CD4-positive, CD25-positive, alpha-beta regulatory T cell (primary cell): ENCODE data around the gene KIF13A. TPM values are rescaled to one million over a fixed set of nuclear protein-coding genes. Genes with fewer than 3 reads are reported as not detected.
A peak's percentile ranks its signal among the peaks of the same experiment; 100 is the strongest.

Experiments used
- ATAC-seq, 2 donors: fragments of 150-1000 bp; cut with Tn5 transposase; one replicate each; pipeline ENCODE4 v1.10.0; 2021; ENCODE audit warnings: low read depth in 2 of 2, moderate number of reproducible peaks in 2 of 2, moderate library complexity in 1 of 2
- DNase-seq, 3 donors: peaks; one replicate each; pipeline versions ENCODE4 v3.0.0 to v3.0.0-alpha.2; 2012 to 2022; ENCODE audit warnings: mixed read lengths in 1 of 3
- H3K27ac ChIP-seq: one replicate; pipeline ENCODE4 v1.7.0; 2013; ENCODE audit warnings: mild to moderate bottlenecking, low read length; ENCODE audit not compliant: insufficient read depth, poor library complexity, severe bottlenecking
- H3K27me3 ChIP-seq: one replicate; pipeline ENCODE4 v1.7.0; 2013; ENCODE audit warnings: low read length; ENCODE audit not compliant: control insufficient read depth, insufficient read depth
- H3K36me3 ChIP-seq: one replicate; pipeline ENCODE4 v1.7.0; 2013; ENCODE audit warnings: mild to moderate bottlenecking, low read length, moderate library complexity; ENCODE audit not compliant: control insufficient read depth, insufficient read depth
- H3K4me1 ChIP-seq: 2 replicates; pipeline ENCODE4 v1.7.0; 2013; ENCODE audit warnings: mild to moderate bottlenecking, low read length; ENCODE audit not compliant: insufficient read depth, control insufficient read depth, poor library complexity, severe bottlenecking
- H3K4me3 ChIP-seq: one replicate; pipeline ENCODE4 v1.7.0; 2013; ENCODE audit warnings: low read depth, mild to moderate bottlenecking, low read length, moderate library complexity
- H3K9me3 ChIP-seq, 2 experiments: 1 replicate in 1 of 2; 2 replicates in 1 of 2; pipeline ENCODE4 v1.7.0; 2013; ENCODE audit warnings: low read length in 2 of 2, mild to moderate bottlenecking in 1 of 2, moderate library complexity in 1 of 2; ENCODE audit not compliant: control insufficient read depth in 2 of 2
- H3K27ac Mint-ChIP-seq, 3 donors: one replicate each; pipeline ENCODE4 v1.8.0; 2020 to 2022; ENCODE audit warnings: mild to moderate bottlenecking in 3 of 3, mixed read lengths in 3 of 3, moderate library complexity in 2 of 3
- H3K27me3 Mint-ChIP-seq: one replicate; pipeline ENCODE4 v1.8.0; 2022; ENCODE audit warnings: mild to moderate bottlenecking, mixed read lengths
- H3K36me3 Mint-ChIP-seq: one replicate; pipeline ENCODE4 v1.8.0; 2020; ENCODE audit warnings: mixed read lengths
- H3K4me1 Mint-ChIP-seq, 4 donors: one replicate each; pipeline ENCODE4 v1.8.0; 2020 to 2022; ENCODE audit warnings: mixed read lengths in 4 of 4, mild to moderate bottlenecking in 1 of 4
- H3K4me3 Mint-ChIP-seq, 4 donors: one replicate each; pipeline ENCODE4 v1.8.0; 2020 to 2022; ENCODE audit warnings: mild to moderate bottlenecking in 4 of 4, mixed read lengths in 4 of 4, moderate library complexity in 3 of 4
- H3K9me3 Mint-ChIP-seq, 7 donors: one replicate each; pipeline ENCODE4 v1.8.0; 2020 to 2022; ENCODE audit warnings: mixed read lengths in 7 of 7, mild to moderate bottlenecking in 3 of 7, moderate library complexity in 2 of 7
- polyA plus RNA-seq, 4 donors: library from polyadenylated mRNA; unstranded; fragments of 300-500 nt; fragmentation: Illumina TruSeq; gene quantifications; one replicate each; pipeline ENCODE4 v1.2.3, GENCODE V29; 2021
- total RNA-seq: library from RNA; stranded (reverse); gene quantifications from one replicate; pipeline ENCODE4 v1.2.3, GENCODE V29; 2022

The KIF13A gene
- total and polyA plus RNA-seq, 5 donors from 2014 or later, result 0.49 TPM; not detected in 4

DNA sequence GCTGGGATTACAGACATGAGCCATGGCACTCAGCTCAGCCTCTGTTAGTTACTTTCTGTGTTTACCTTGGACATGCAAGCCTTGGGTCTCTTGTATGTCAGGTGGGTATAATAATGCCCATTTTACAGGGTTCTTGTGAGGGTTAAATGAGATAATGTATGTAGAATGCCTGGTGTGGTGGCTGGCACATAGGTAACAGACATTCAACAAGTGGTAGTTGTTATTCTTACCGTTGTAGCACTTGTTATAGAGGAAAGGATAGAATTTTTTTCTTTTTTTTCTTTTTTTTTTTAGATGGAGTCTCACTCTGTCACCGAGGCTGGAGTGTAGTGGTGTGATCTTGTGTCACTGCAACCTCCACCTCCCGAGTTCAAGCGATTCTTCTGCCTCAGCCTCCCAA is 8.0 kb upstream of the KIF13A start:
- no peak overlapping the region for H3K27ac ChIP-seq
- H3K27ac Mint-ChIP-seq, result no peak overlapping the region
- no peaks in the 10 kb centered on the region for H3K36me3 ChIP-seq
- H3K9me3 Mint-ChIP-seq, result peaks cover 0 to 3% (median 0%) of the 10 kb centered on the region in 7 donors
- no peak for DNase-seq
- ATAC-seq, result no peak
- peaks cover 4% of the 10 kb centered on the region for H3K27me3 ChIP-seq
- no peaks in the 10 kb centered on the region for H3K36me3 Mint-ChIP-seq
- no peak overlapping the region for H3K4me3 ChIP-seq
- H3K4me1 Mint-ChIP-seq, result no peaks in the 10 kb centered on the region
- H3K9me3 ChIP-seq, result no peaks in the 10 kb centered on the region
- no peak overlapping the region for H3K4me3 Mint-ChIP-seq
- H3K27me3 Mint-ChIP-seq, result peaks cover 24% of the 10 kb centered on the region
- no peaks in the 10 kb centered on the region for H3K4me1 ChIP-seq

DNA sequence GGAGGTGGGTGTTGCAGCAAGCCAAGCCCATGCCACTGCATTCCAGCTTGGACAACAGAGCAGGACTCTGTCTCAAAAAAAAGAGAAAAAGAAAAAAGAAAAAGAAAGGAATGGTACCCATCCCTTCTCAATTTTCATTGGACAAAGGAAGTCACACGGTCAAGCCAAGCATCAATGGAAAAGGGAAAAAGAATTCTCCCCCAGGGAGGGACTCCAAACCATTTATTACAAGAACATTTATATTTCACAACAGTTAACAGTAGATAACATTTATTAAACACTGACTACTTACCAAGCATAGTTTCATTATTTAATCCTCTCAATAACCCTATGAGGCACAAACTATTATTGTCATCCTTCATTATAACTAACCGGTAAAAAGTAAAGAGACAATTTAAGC is 6.6 kb upstream of the KIF13A start:
- Histone ChIP-seq H3K27ac (no peak overlapping the region), H3K27me3 (peaks cover 8% of the 10 kb centered on the region), H3K9me3 (no peaks in the 10 kb centered on the region), H3K4me3 (no peak overlapping the region), H3K4me1 (no peaks in the 10 kb centered on the region), H3K36me3 (no peaks in the 10 kb centered on the region)
- ATAC-seq (no peak), DNase-seq (no peak)
- H3K9me3 Mint-ChIP-seq, result peaks cover 0 to 3% (median 0%) of the 10 kb centered on the region in 7 donors
- H3K4me1 Mint-ChIP-seq, result no peaks in the 10 kb centered on the region
- H3K27ac Mint-ChIP-seq, result no peak overlapping the region
- no peaks in the 10 kb centered on the region for H3K36me3 Mint-ChIP-seq
- peaks cover 34% of the 10 kb centered on the region for H3K27me3 Mint-ChIP-seq
- H3K4me3 Mint-ChIP-seq, result no peak overlapping the region

- Histone ChIP-seq H3K27ac (no peak overlapping the region), H3K9me3 (no peaks in the 10 kb centered on the region), H3K36me3 (no peaks in the 10 kb centered on the region), H3K27me3 (peaks cover 32% of the 10 kb centered on the region), H3K4me1 (peaks cover 7% of the 10 kb centered on the region), H3K4me3 (no peak overlapping the region)
- Mint-ChIP-seq H3K4me3 (peak overlapping the region; percentile 90 to 92 (median 91)), H3K9me3 (peaks cover 0 to 5% (median 0%) of the 10 kb centered on the region in 7 donors), H3K27ac (no peak overlapping the region), H3K27me3 (peaks cover 73% of the 10 kb centered on the region), H3K4me1 (peaks cover 5 to 16% (median 10%) of the 10 kb centered on the region in 4 donors), H3K36me3 (no peaks in the 10 kb centered on the region)
- DNase-seq (no peak), ATAC-seq (no peak)
These were observed 1.0 kb upstream of the KIF13A start for GRCh38 chr6:17988422-17988944.

DNA sequence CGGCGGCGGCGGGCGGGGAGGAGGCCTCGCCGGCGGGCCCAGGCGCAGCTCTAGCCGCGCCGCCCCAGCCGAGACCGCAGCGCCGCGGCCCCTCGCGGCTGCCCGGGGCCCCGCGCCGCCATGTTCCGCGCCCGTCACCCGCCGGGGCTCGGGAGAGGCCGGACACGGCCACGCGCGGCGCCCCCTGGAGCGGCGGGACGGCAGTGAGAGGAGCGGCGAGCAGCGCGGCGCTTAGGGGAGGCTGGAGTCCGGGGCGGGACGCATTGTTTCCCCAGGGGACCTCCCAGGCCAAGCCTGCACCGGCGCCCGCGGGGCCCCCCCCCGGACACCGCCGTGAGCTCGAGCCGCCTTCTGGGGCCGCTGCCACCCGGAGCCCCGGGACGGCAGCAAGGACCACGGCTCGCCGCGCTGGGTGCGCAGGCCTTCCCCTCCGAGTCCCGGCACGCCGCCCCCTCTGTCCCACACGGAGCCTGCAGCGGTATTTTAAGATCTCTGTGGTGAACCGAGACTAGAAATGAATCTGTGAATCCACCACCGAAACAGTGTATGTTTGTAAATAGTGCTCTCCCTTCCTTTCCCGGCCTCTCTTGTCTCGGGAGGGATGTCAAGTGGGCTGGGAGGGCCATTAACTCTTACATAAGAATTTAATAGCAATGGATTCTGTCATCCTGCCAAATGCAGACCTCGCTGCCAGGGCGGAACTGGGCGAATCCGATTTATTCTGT is 424 bp upstream of the KIF13A start:
- Histone ChIP-seq H3K36me3 (no peaks in the 10 kb centered on the region), H3K27me3 (peaks cover 32% of the 10 kb centered on the region), H3K27ac (no peak overlapping the region), H3K9me3 (no peaks in the 10 kb centered on the region), H3K4me1 (peaks cover 7% of the 10 kb centered on the region), H3K4me3 (no peak overlapping the region)
- H3K4me1 Mint-ChIP-seq, result peaks cover 5 to 16% (median 10%) of the 10 kb centered on the region in 4 donors
- H3K27ac Mint-ChIP-seq, result peak overlapping the region in 1 of 3 donors; percentile 7
- H3K36me3 Mint-ChIP-seq, result no peaks in the 10 kb centered on the region
- H3K9me3 Mint-ChIP-seq, result peaks cover 0 to 5% (median 0%) of the 10 kb centered on the region in 7 donors
- peaks cover 68% of the 10 kb centered on the region for H3K27me3 Mint-ChIP-seq
- peak; percentile 3 to 10 (median 3) for DNase-seq
- ATAC-seq, result peak; percentile 48 to 50
- H3K4me3 Mint-ChIP-seq, result peak overlapping the region; percentile 90 to 92 (median 91)

DNA sequence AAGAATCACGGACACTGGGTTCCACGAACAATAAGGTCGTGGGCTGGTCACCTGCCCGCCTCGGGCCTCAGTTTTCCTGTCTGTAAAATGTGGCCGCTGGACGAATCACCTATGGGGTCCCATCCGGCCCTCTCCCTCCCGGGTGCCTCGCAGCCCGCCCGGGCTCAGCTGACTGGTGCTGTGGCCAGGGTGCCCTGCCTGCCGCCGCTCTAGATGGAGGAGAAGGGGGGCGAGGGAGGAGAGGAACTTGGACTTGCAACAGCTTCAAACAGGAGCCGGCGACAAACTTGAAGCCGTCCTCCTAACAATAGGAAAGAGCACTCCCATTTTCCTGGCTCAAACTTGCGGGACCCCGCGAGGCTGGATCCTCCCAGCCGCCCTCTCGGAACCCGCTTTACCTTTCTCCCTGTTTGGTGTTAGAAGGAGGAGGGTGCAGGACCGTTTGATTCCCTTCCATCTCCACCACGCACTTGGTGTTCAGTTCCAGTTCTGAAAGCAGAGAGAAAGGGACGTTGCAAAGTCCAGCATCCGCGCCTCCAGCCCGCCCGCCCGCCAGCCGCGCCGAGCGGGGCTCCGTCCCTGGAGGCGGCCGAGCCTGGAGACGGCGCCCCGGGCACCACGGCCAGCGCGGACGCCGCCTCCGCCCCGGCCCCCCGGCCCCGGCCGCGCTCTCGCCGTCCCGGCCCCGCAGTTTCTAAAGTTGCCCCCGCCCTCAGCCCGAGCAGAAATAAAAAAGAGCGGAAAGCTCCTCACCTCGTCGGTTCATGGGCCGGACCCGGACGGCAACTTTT is 584 bp downstream of the KIF13A start:
- H3K27ac ChIP-seq, result no peak overlapping the region
- H3K9me3 Mint-ChIP-seq, result peaks cover 0 to 5% (median 0%) of the 10 kb centered on the region in 7 donors
- H3K9me3 ChIP-seq, result no peaks in the 10 kb centered on the region
- H3K4me1 Mint-ChIP-seq, result peaks cover 5 to 16% (median 10%) of the 10 kb centered on the region in 4 donors
- H3K27me3 Mint-ChIP-seq, result peaks cover 73% of the 10 kb centered on the region
- H3K4me3 Mint-ChIP-seq, result peak overlapping the region; percentile 58 to 76 (median 72)
- H3K36me3 Mint-ChIP-seq, result no peaks in the 10 kb centered on the region
- no peak overlapping the region for H3K4me3 ChIP-seq
- ATAC-seq (no peak), DNase-seq (peak in 1 of 3 donors; percentile 2)
- peaks cover 33% of the 10 kb centered on the region for H3K27me3 ChIP-seq
- peaks cover 7% of the 10 kb centered on the region for H3K4me1 ChIP-seq
- no peaks in the 10 kb centered on the region for H3K36me3 ChIP-seq
- no peak overlapping the region for H3K27ac Mint-ChIP-seq

- H3K4me3 Mint-ChIP-seq, result peak overlapping the region; percentile 42 to 80 (median 58)
- Histone ChIP-seq H3K36me3 (no peaks in the 10 kb centered on the region), H3K4me1 (peaks cover 7% of the 10 kb centered on the region), H3K9me3 (no peaks in the 10 kb centered on the region), H3K4me3 (no peak overlapping the region), H3K27ac (no peak overlapping the region), H3K27me3 (peaks cover 37% of the 10 kb centered on the region)
- DNase-seq, result no peak
- no peak for ATAC-seq
- peaks cover 5 to 16% (median 10%) of the 10 kb centered on the region in 4 donors for H3K4me1 Mint-ChIP-seq
- H3K36me3 Mint-ChIP-seq, result no peaks in the 10 kb centered on the region
- no peak overlapping the region for H3K27ac Mint-ChIP-seq
- H3K9me3 Mint-ChIP-seq, result peaks cover 0 to 3% (median 0%) of the 10 kb centered on the region in 7 donors
- H3K27me3 Mint-ChIP-seq, result peaks cover 74% of the 10 kb centered on the region
These were observed 1.3 kb downstream of the KIF13A start for GRCh38 chr6:17985934-17986655.
